ENCODE data around the gene STAT1.

Gene STAT1

DNA sequence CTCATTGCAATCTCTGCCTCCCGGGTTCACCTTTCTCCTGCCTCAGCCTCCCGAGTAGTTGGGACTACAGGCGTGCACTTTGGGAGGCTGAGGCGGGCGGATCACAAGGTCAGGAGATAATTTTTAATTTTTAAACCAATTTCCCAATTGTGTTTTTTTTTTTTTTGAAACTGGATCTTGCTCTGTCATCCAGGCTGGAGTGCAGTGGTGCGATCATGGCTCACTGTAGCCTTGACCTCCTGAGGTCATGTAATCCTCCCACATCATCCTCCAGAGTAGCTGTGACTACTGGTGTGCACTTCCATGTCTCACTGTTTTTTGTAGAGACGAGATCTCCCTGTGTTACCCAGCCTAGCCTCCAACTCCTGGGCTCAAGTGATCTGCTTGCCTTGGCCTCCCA, 84.1 kb downstream of the STAT1 start:
- TF ChIP-seq CTCF (IDR thresholded peaks at IDR 0.05; ENCODE audit: low read length) (no peak), EZH2 (IDR thresholded peaks at IDR 0.05; ENCODE audit: borderline replicate concordance, low read length) (no peak)
- peaks cover 79% of the 10 kb centered on the region for H3K36me3 ChIP-seq (ENCODE audit: insufficient read depth, low read length)
- H2AFZ ChIP-seq (ENCODE audit: low read length) = no peak overlapping the region
- H3K9me2 ChIP-seq (ENCODE audit: low read depth, low read length) = no peaks in the 10 kb centered on the region
- H3K9ac ChIP-seq (ENCODE audit: low read length) = no peak overlapping the region
- H3K4me1 ChIP-seq (ENCODE audit: insufficient read depth, low read length, severe bottlenecking) = no peaks in the 10 kb centered on the region
- H4K20me1 ChIP-seq (ENCODE audit: insufficient read depth, low read length) = no peaks in the 10 kb centered on the region
- H3K9me3 ChIP-seq (ENCODE audit: low read length) = no peaks in the 10 kb centered on the region
- H3K27ac ChIP-seq (ENCODE audit: low read depth, low read length, poor library complexity, severe bottlenecking) = no peak overlapping the region
- no peaks in the 10 kb centered on the region for H3K79me2 ChIP-seq (ENCODE audit: insufficient read depth, low read length)
- no peak overlapping the region for H3K4me3 ChIP-seq (ENCODE audit: low read depth, low read length, poor library complexity, severe bottlenecking)
- no peak overlapping the region for H3K4me2 ChIP-seq (ENCODE audit: low read length)
- H3K27me3 ChIP-seq (ENCODE audit: insufficient read depth, low read length) = no peaks in the 10 kb centered on the region
- H3F3A ChIP-seq (ENCODE audit: insufficient read depth, low read length) = peaks cover 9% of the 10 kb centered on the region; the same call in 1 of the 2 replicates

- H3K4me3 ChIP-seq (ENCODE audit: low read depth, low read length, poor library complexity, severe bottlenecking) = no peak overlapping the region
- H3K27ac ChIP-seq (ENCODE audit: low read depth, low read length, poor library complexity, severe bottlenecking) = no peak overlapping the region
- no peaks in the 10 kb centered on the region; the same call in 1 of the 2 replicates for H3F3A ChIP-seq (ENCODE audit: insufficient read depth, low read length)
- H3K27me3 ChIP-seq (ENCODE audit: insufficient read depth, low read length) = no peaks in the 10 kb centered on the region
- no peaks in the 10 kb centered on the region for H3K9me3 ChIP-seq (ENCODE audit: low read length)
- no peak overlapping the region for H3K9ac ChIP-seq (ENCODE audit: low read length)
- no peaks in the 10 kb centered on the region for H4K20me1 ChIP-seq (ENCODE audit: insufficient read depth, low read length)
- no peak overlapping the region for H3K4me2 ChIP-seq (ENCODE audit: low read length)
- no peaks in the 10 kb centered on the region for H3K4me1 ChIP-seq (ENCODE audit: insufficient read depth, low read length, severe bottlenecking)
- H3K79me2 ChIP-seq (ENCODE audit: insufficient read depth, low read length) = no peaks in the 10 kb centered on the region
- no peaks in the 10 kb centered on the region; the same call in 1 of the 2 replicates for H3K9me2 ChIP-seq (ENCODE audit: low read depth, low read length)
- no peak overlapping the region for H2AFZ ChIP-seq (ENCODE audit: low read length)
- peaks cover 89% of the 10 kb centered on the region for H3K36me3 ChIP-seq (ENCODE audit: insufficient read depth, low read length)
- no peak for TF ChIP-seq EZH2 (IDR thresholded peaks at IDR 0.05; ENCODE audit: borderline replicate concordance, low read length)
- TF ChIP-seq CTCF (IDR thresholded peaks at IDR 0.05; ENCODE audit: low read length) = no peak
Observed at GRCh38 chr2:190927301-190927700, 86.7 kb downstream of the STAT1 start.

- Histone ChIP-seq H3K4me1 (ENCODE audit: insufficient read depth, low read length, severe bottlenecking) (no peaks in the 10 kb centered on the region), H3K27ac (ENCODE audit: low read depth, low read length, poor library complexity, severe bottlenecking) (no peak overlapping the region), H2AFZ (ENCODE audit: low read length) (no peak overlapping the region), H3K9me2 (ENCODE audit: low read depth, low read length) (no peaks in the 10 kb centered on the region; the same call in 1 of the 2 replicates), H3F3A (ENCODE audit: insufficient read depth, low read length) (no peaks in the 10 kb centered on the region; the same call in 1 of the 2 replicates), H4K20me1 (ENCODE audit: insufficient read depth, low read length) (no peaks in the 10 kb centered on the region), H3K36me3 (ENCODE audit: insufficient read depth, low read length) (peaks cover 86% of the 10 kb centered on the region), H3K27me3 (ENCODE audit: insufficient read depth, low read length) (no peaks in the 10 kb centered on the region), H3K9me3 (ENCODE audit: low read length) (no peaks in the 10 kb centered on the region), H3K9ac (ENCODE audit: low read length) (no peak overlapping the region), H3K4me2 (ENCODE audit: low read length) (no peak overlapping the region), H3K79me2 (ENCODE audit: insufficient read depth, low read length) (no peaks in the 10 kb centered on the region), H3K4me3 (ENCODE audit: low read depth, low read length, poor library complexity, severe bottlenecking) (no peak overlapping the region)
- TF ChIP-seq EZH2 (IDR thresholded peaks at IDR 0.05; ENCODE audit: borderline replicate concordance, low read length) = no peak
- TF ChIP-seq CTCF (IDR thresholded peaks at IDR 0.05; ENCODE audit: low read length) = no peak
Observed at GRCh38 chr2:190922376-190922775, 91.6 kb downstream of the STAT1 start.

Measured in OCI-LY1 (cell line).